ENCODE data around the gene SPOPL.
"Not testable (repeated sequence)": the region's sequence is repeated elsewhere in the genome, so short reads cannot be mapped to it uniquely, and the experiment has no call there.

Gene SPOPL

GRCh38 chr2:138531913-138532312 is 30.3 kb downstream of the SPOPL start:
- DNase-seq, result no peak

GRCh38 chr2:138534791-138535190 is 33.2 kb downstream of the SPOPL start:
- no peak for DNase-seq

- DNase-seq, result no peak
Measured at GRCh38 chr2:138536302-138536701, 34.7 kb downstream of the SPOPL start.

GRCh38 chr2:138536740-138537139 is 35.2 kb downstream of the SPOPL start:
- no peak for DNase-seq

- DNase-seq, result no peak
Measured at GRCh38 chr2:138537170-138537915, 35.8 kb downstream of the SPOPL start.

- not testable (repeated sequence) for DNase-seq
Measured at GRCh38 chr2:138544206-138544605, 42.6 kb downstream of the SPOPL start.

- no peak for DNase-seq
Measured at GRCh38 chr2:138548796-138549195, 47.2 kb downstream of the SPOPL start.

- no peak for DNase-seq
Measured at GRCh38 chr2:138550172-138550571, 48.6 kb downstream of the SPOPL start.

- DNase-seq, result no peak
Measured at GRCh38 chr2:138550670-138551287, 49.2 kb downstream of the SPOPL start.

GRCh38 chr2:138554123-138554522 is 52.6 kb downstream of the SPOPL start:
- DNase-seq, result no peak

- DNase-seq, result no peak
Measured at GRCh38 chr2:138559641-138560040, 58.1 kb downstream of the SPOPL start.

- DNase-seq, result no peak
Measured at GRCh38 chr2:138564586-138565229, 63.1 kb downstream of the SPOPL start.

GRCh38 chr2:138565230-138565598 is 63.6 kb downstream of the SPOPL start:
- no peak for DNase-seq

- DNase-seq, result no peak
Measured at GRCh38 chr2:138572318-138572717, 70.7 kb downstream of the SPOPL start.

GRCh38 chr2:138577066-138577465 is 75.5 kb downstream of the SPOPL start:
- DNase-seq, result no peak

- DNase-seq, result no peak
Measured at GRCh38 chr2:138579556-138579955, 78.0 kb downstream of the SPOPL start.

- DNase-seq, result no peak
Measured at GRCh38 chr2:138581909-138582308, 80.3 kb downstream of the SPOPL start.

GRCh38 chr2:138589663-138590062 is 88.1 kb downstream of the SPOPL start:
- no peak for DNase-seq

- DNase-seq, result no peak
Measured at GRCh38 chr2:138596403-138596802, 94.8 kb downstream of the SPOPL start.

- DNase-seq, result no peak
Measured at GRCh38 chr2:138600732-138601457, 99.3 kb downstream of the SPOPL start.

- DNase-seq, result no peak
Measured at GRCh38 chr2:138601458-138602165, 100.0 kb downstream of the SPOPL start.

GRCh38 chr2:138602166-138602460 is 100.5 kb downstream of the SPOPL start:
- DNase-seq, result no peak

- no peak for DNase-seq
Measured at GRCh38 chr2:138607746-138608145, 106.2 kb downstream of the SPOPL start.
